GM12892 (cell line): Measurements from ENCODE around the gene NECAB2.
"Not testable (repeated sequence)": the region's sequence is repeated elsewhere in the genome, so short reads cannot be mapped to it uniquely, and the experiment has no call there.

Experiments used
- DNase-seq: peaks from one replicate; pipeline ENCODE4 v3.0.0; 2011; ENCODE audit not compliant: insufficient read length
- FAIRE-seq: peaks from 2 replicates; lab custom pipeline; 2011; peaks lifted over from hg19 to GRCh38; lab: Jason Lieb, UNC
- POLR2A ChIP-seq: IDR thresholded peaks from 2 replicates; pipeline ENCODE4 v1.6.1; 2011; ENCODE audit warnings: low read depth, low read length, control low read depth
- POLR2AphosphoS5 ChIP-seq: IDR thresholded peaks from 2 replicates; pipeline ENCODE4 v1.6.1; 2011; ENCODE audit warnings: low read depth, low read length, control low read depth
- TAF1 ChIP-seq: IDR thresholded peaks from 2 replicates; pipeline ENCODE4 v1.6.1; 2011; ENCODE audit warnings: low read depth, mild to moderate bottlenecking, control low read depth, low read length, borderline replicate concordance

The NECAB2 gene

DNA sequence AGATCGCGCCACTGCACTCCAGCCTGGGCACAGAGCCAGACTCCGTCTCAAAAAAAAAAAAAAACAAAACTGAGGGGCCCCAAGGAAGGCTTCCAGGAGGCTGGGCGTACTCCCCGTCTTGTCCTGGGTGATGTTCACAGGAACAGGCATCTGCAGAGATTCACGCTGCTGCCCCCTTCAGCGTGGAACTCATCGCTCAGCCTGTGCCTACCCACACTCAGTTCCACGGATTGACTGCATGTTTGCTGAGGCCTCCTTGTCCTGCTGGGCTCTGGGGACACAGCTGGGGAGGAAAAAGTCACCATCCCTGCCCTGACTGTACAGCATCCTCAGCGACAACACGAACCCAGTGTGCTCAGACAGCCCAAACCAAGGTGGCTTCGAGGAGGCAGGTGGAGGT lies 27.9 kb upstream of the NECAB2 start:
- TF ChIP-seq POLR2A (no peak), TAF1 (no peak), POLR2AphosphoS5 (no peak)
- DNase-seq: no peak
- FAIRE-seq: no peak

DNA sequence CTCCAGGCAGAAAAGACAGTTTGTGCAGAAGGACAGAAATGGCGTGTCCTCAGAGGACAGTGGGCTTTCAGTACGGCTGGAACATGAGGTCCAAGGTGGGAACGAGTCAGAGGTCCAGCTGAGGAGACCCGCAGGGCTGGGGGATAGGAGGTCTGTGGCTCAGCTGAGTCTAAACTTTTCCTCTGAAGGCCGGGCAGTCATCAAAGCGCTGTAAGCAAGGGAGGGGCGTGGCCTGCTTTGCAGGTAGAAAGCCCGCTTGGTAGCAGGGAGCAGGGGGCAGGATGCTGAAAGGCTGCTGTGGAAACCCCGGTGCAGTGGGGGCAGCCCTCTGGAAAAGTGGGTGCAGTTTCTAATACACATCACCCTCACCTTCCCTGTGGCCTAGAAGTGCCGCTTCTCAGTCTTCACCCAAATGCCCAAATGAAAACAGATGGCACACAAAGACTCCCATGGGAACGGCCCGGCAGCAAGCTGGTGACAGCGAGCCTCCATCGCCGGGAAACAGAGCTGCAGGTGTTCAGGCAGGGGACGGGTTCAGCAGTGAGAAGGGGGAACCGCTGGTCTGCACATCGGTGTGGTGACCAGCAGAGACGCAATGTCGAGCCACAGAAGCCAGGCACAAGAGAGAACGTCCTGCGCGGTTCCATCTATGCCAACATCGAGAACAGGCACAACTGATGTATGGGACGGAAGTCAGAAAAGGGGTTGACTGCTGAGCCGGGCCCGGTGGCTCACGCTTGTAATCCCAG lies 27.2 kb upstream of the NECAB2 start:
- FAIRE-seq: no peak
- TF ChIP-seq TAF1: no peak
- no peak for TF ChIP-seq POLR2AphosphoS5
- no peak for TF ChIP-seq POLR2A
- DNase-seq: no peak

DNA sequence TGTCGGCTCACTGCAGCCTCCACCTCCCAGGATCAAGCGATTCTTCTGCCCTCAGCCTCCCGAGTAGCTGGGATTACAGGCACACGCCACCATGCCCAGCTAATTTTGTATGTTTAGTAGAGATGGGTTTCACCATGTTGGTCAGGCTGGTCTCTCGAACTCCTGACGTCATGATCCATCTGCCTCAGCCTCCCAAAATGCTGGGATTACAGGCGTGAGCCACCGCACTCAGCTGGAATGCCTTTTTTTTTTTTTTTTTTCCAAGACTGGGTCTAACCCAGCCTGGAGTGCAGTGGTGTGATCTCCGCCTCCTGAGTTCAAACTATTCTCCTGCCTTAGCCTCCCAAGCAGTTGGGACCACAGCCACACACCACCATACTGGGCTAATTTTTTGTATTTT lies 26.5 kb upstream of the NECAB2 start:
- not testable (repeated sequence) for FAIRE-seq, DNase-seq

DNA sequence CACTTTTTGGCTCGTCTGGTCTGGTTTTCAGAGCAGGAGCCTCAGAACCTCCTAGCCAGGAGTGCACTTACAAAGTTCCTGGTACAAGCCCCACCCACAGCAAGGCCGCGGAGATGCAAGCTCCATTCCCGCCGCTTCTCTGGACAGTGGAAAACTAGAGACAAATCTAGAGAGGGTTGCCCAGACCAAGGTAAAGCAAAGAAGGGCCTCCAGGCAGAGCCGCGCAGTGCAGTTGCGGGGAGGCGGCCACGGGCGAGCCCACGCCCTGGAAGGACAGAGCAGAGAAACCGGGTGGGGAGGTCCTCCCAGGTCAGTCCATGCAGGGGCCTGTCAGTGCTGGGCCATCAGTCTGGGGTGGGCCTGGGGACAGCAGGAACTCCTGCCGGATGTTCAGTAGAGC lies 26.0 kb upstream of the NECAB2 start:
- TF ChIP-seq POLR2A (no peak), POLR2AphosphoS5 (no peak), TAF1 (no peak)
- DNase-seq (no peak), FAIRE-seq (no peak)

DNA sequence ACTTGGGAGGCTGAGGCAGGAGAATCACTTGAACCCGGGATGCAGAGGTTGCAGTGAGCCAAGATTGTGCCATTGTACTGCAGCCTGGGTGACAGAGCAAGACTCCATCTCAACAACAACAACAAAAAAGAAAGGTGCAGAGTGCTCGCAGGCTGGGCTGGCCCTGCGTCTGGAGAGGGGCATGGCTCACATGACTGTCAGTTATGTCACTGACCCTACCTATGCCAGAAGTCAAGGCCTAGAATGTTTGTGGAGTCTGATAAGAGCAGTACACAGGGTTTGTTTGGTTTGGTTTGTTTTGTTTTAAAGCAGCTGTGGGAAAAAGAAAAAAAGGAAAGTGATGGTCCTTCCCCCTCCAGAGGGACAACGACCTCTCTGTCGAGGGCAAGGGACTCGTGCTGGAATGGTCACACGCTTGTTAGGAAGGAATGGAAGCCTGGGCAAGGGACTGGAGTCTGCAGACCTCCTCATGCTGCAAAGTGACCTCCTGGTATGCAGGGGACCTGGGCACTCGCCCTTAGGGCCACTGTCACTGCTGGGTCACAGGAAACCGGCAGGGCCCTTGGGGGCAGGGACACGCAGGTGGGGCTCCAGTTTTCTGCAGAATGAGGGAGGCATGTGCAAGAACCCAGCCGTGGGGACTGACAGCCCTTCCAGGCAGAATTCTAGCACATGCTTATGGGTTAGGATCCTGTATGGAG lies 25.1 kb upstream of the NECAB2 start:
- DNase-seq (no peak), FAIRE-seq (no peak)
- TF ChIP-seq TAF1 (no peak), POLR2A (no peak), POLR2AphosphoS5 (no peak)

DNA sequence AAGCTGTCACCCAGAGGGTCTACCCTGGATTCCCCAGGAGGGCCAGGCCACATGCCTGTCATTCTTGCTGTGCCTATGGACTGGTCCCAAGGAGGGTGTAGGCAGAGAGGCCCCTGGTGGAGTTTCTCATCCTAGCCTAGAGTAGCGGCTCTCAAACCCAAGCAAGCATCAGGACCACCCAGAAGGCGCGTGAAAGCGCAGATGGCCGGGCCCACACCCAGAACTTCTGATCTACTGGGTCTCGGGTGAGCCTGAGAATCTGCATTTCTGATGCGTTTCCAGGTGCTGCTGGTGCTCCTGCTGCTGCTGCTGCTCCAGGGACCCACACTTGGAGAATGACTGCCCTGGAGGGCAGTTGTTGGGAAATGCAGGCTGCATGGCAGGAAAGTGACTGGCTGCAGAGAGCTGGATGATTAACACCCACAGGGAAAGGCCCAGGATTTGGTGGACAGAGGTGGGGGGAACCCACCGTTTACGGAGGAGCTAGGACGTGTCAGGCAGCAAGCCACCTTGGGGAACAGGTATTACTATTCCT lies 24.5 kb upstream of the NECAB2 start:
- no peak for FAIRE-seq
- TF ChIP-seq POLR2AphosphoS5 (no peak), TAF1 (no peak), POLR2A (no peak)

DNA sequence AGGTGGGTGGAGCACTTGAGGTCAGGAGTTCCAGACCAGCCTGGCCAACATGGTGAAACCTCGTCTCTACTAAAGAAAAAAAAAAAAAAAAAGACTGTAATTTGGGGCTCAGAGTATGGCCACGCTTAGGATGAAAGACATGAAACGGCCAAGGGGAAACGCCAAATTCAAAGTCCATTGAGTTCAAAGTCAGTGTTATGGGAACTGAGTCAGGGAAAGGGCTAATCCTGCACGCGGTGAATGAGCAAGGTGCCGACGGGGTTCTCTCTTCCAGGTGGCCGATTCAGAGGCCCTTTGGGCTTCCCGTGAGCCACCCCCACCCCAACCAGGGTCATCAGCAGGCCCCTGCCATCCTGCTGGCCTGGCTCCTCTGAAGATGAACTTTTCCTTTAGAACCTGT lies 22.5 kb upstream of the NECAB2 start:
- no peak for TF ChIP-seq TAF1
- no peak for TF ChIP-seq POLR2AphosphoS5
- TF ChIP-seq POLR2A: no peak
- no peak for FAIRE-seq
- no peak for DNase-seq

More for the DNA sequence above, 24.5 kb upstream of the NECAB2 start:
- DNase-seq: no peak

DNA sequence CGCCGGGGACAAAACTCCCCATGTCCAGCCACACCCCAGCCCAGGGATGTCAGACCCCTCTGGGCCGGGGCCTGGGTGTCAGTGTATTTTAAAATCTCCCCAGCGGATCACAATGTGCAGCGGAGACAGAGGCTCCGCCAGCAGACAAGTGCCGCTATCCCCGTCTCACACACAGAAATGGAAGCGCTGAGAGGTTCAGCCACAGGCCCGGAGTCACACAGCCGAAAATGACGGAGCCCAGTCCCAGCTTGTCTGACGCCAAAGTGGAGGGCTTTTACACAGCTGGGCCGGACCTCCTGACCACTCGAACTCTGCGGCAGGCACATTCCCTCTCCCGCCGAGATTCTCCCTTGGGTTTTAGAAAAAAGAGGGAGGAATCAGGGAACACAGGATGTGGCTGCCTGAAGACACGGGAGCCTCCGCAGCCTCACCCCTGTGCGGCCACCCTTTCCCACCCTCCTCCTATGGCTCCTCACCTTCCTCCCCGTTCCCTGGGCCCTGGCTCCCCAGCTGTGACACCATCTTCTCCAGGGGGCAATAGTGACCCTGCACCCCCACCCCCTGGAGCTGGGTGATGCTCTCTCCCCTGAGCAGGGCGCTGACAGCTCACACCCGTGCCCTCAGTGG lies 21.8 kb upstream of the NECAB2 start:
- no peak for DNase-seq
- TF ChIP-seq POLR2A: no peak

DNA sequence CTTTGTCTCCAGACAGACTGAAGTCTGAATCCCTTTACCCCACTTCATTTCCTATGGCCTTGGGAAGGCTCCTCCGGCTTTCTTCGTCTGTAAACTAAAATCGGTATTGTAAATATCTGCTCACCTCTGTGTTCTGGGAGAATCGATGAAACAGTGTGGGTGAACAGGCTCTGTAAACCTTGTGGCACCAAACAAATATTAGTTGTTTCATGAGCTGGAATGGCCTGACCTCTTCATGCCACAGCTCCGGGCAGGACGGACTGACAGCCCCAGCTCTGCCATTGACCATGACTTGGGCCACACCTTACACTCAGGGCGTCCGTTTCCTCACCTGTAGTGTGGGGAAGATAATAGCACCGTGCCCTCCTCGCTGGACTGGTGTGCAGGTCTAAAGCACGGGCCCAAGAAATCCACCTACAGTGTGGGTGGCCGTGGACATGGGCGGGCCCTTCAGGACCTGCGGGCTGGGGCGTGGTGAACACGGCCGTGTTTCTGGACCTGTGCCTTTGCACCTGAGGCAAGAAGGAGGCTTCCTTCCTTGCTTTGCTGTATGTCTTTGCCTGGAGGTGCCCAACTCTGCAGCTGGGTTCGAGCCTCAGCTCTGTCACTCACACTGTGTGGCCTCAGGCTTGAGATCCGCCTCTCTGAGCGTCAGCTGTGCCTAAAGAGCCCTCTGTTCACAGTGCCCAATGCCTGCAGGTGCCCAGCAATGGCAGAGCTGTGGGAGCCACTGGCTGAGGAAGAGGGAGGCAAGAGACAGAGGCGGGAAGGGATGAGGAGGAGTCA lies 21.1 kb upstream of the NECAB2 start:
- TF ChIP-seq POLR2AphosphoS5: no peak
- no peak for TF ChIP-seq POLR2A
- no peak for TF ChIP-seq TAF1
- no peak for DNase-seq
- FAIRE-seq: no peak

More for the DNA sequence above, 21.8 kb upstream of the NECAB2 start:
- no peak for FAIRE-seq

DNA sequence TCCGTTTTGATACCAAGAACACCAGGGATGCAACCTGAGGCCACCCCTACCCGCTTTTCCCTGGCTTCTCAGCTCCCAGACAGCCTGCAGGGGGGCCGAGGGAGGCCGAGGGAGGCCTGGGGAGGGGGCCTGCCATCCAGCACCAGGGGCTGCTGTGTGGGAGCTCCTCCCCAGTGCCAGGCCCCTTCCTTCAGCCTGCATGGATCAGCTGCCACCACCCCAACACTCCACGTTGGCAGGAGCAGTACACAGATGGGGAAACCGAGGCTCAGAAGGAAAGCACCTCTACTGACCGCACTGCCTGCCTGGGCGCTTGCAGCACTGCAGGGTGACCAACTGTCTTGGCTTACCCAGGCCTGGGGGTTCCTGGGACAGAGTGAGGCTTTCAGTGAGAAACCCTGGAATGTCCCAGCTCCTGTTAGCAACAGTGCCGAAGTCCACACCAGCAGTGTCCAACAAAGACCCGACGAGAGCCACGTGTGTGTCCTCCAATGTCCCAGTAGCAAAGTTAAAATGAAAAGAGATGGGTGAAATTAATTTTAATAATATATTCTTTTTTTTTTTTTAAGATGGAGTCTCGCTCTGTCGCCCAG lies 20.3 kb upstream of the NECAB2 start:
- no peak for DNase-seq
- no peak for FAIRE-seq
- TF ChIP-seq POLR2AphosphoS5 (no peak), TAF1 (no peak), POLR2A (no peak)
